ENCODE results near the gene ZNF726. TPM values are rescaled to one million over a fixed set of nuclear protein-coding genes. Genes with fewer than 3 reads are reported as not detected.
"Not testable (repeated sequence)": the region's sequence is repeated elsewhere in the genome, so short reads cannot be mapped to it uniquely, and the experiment has no call there.

The ZNF726 gene
- total and polyA plus RNA-seq, 2 donors (not counting 1 experiment from before 2014, with no cell fraction given): 1.2 to 3.5 TPM

GRCh38 chr19:23872282-23872919, 42.3 kb upstream of the ZNF726 start:
- no peak for DNase-seq (ENCODE audit: low read depth in 2 of 2)
- Histone ChIP-seq H3K4me1 (ENCODE audit: control insufficient read depth, extremely low read depth, insufficient read depth, low read length) (no peaks in the 10 kb centered on the region), H3K9ac (ENCODE audit: insufficient read depth, low read length) (no peak overlapping the region), H3K4me3 (replicated peaks in 1 of 4; ENCODE audit: control extremely low read depth in 1 of 4, insufficient read depth in 1 of 4, low read depth in 3 of 4, low read length in 4 of 4) (no peak overlapping the region), H3K9me3 (ENCODE audit: control insufficient read depth, insufficient read depth, low read depth, low read length) (no peaks in the 10 kb centered on the region), H3K4me2 (ENCODE audit: extremely low read depth, insufficient read depth, low read length) (no peak overlapping the region), H2AFZ (ENCODE audit: low read length) (no peak overlapping the region), H4K20me1 (ENCODE audit: control insufficient read depth, extremely low read depth, insufficient read depth, low read length) (no peaks in the 10 kb centered on the region), H3K36me3 (ENCODE audit: control insufficient read depth, insufficient read depth, low read length) (no peaks in the 10 kb centered on the region), H3K27ac (ENCODE audit: insufficient read depth, low read length) (no peak overlapping the region), H3K27me3 (ENCODE audit: control insufficient read depth, insufficient read depth, low read length) (no peaks in the 10 kb centered on the region), H3K79me2 (ENCODE audit: control insufficient read depth, insufficient read depth, low read length) (no peaks in the 10 kb centered on the region)
- TF ChIP-seq CTCF (conservative IDR thresholded peaks at IDR 0.05 in 1 of 2, IDR thresholded peaks at IDR 0.05 in 1 of 2; ENCODE audit: low read depth in 1 of 2, low read length in 2 of 2) (no peak), EZH2 (IDR thresholded peaks at IDR 0.05; ENCODE audit: low read length, missing control alignments) (no peak)

GRCh38 chr19:23876261-23876660, 38.4 kb upstream of the ZNF726 start:
- no peak overlapping the region for H2AFZ ChIP-seq (ENCODE audit: low read length)
- no peak overlapping the region for H3K4me2 ChIP-seq (ENCODE audit: extremely low read depth, insufficient read depth, low read length)
- H3K27me3 ChIP-seq (ENCODE audit: control insufficient read depth, insufficient read depth, low read length): no peaks in the 10 kb centered on the region
- no peaks in the 10 kb centered on the region for H3K4me1 ChIP-seq (ENCODE audit: control insufficient read depth, extremely low read depth, insufficient read depth, low read length)
- DNase-seq (ENCODE audit: low read depth in 2 of 2): no peak
- no peaks in the 10 kb centered on the region for H3K79me2 ChIP-seq (ENCODE audit: control insufficient read depth, insufficient read depth, low read length)
- H3K9ac ChIP-seq (ENCODE audit: insufficient read depth, low read length): no peak overlapping the region
- H3K9me3 ChIP-seq (ENCODE audit: control insufficient read depth, insufficient read depth, low read depth, low read length): no peaks in the 10 kb centered on the region
- no peaks in the 10 kb centered on the region for H3K36me3 ChIP-seq (ENCODE audit: control insufficient read depth, insufficient read depth, low read length)
- no peak overlapping the region for H3K27ac ChIP-seq (ENCODE audit: insufficient read depth, low read length)
- no peak overlapping the region for H3K4me3 ChIP-seq (replicated peaks in 1 of 4; ENCODE audit: control extremely low read depth in 1 of 4, insufficient read depth in 1 of 4, low read depth in 3 of 4, low read length in 4 of 4)
- TF ChIP-seq CTCF (conservative IDR thresholded peaks at IDR 0.05 in 1 of 2, IDR thresholded peaks at IDR 0.05 in 1 of 2; ENCODE audit: low read depth in 1 of 2, low read length in 2 of 2) (no peak), EZH2 (IDR thresholded peaks at IDR 0.05; ENCODE audit: low read length, missing control alignments) (no peak)
- no peaks in the 10 kb centered on the region for H4K20me1 ChIP-seq (ENCODE audit: control insufficient read depth, extremely low read depth, insufficient read depth, low read length)

GRCh38 chr19:23876756-23877155, 37.9 kb upstream of the ZNF726 start:
- not testable (repeated sequence) for H3K27me3 ChIP-seq (ENCODE audit: control insufficient read depth, insufficient read depth, low read length); H3K9me3 ChIP-seq (ENCODE audit: control insufficient read depth, insufficient read depth, low read depth, low read length); H3K4me1 ChIP-seq (ENCODE audit: control insufficient read depth, extremely low read depth, insufficient read depth, low read length); H3K4me3 ChIP-seq (replicated peaks in 1 of 4; ENCODE audit: control extremely low read depth in 1 of 4, insufficient read depth in 1 of 4, low read depth in 3 of 4, low read length in 4 of 4); H3K36me3 ChIP-seq (ENCODE audit: control insufficient read depth, insufficient read depth, low read length); H3K4me2 ChIP-seq (ENCODE audit: extremely low read depth, insufficient read depth, low read length); H3K9ac ChIP-seq (ENCODE audit: insufficient read depth, low read length); H3K27ac ChIP-seq (ENCODE audit: insufficient read depth, low read length); H3K79me2 ChIP-seq (ENCODE audit: control insufficient read depth, insufficient read depth, low read length); DNase-seq (ENCODE audit: low read depth in 2 of 2); H2AFZ ChIP-seq (ENCODE audit: low read length); H4K20me1 ChIP-seq (ENCODE audit: control insufficient read depth, extremely low read depth, insufficient read depth, low read length)
